HepG2 (cell line): ENCODE data around the gene CTDNEP1. TPM values are rescaled to one million over a fixed set of nuclear protein-coding genes. Genes with fewer than 3 reads are reported as not detected.

Experiments
- ELF3 ChIP-seq: IDR thresholded peaks from 2 replicates; pipeline ENCODE4 v1.6.1; 2016; ENCODE audit warnings: missing genetic modification reagents, missing compliant biosample characterization
- ETV5 ChIP-seq: IDR thresholded peaks from 2 replicates; pipeline ENCODE4 v1.6.1; 2018; ENCODE audit warnings: missing biosample characterization, missing genetic modification reagents, inconsistent platforms, borderline replicate concordance
- ETV6 ChIP-seq: sonication (generic); formaldehyde crosslinking; conservative IDR thresholded peaks from 2 replicates; pipeline ENCODE4 v1.4.0; 2020; ENCODE audit warnings: missing genetic modification reagents
- FOXC1 ChIP-seq: sonication (generic); formaldehyde crosslinking; IDR thresholded peaks from 2 replicates; pipeline ENCODE4 v1.8.0; 2022; ENCODE audit warnings: mild to moderate bottlenecking, missing genetic modification reagents, borderline replicate concordance
- GATA4 ChIP-seq: sonication (generic); IDR thresholded peaks from 2 replicates; pipeline ENCODE4 v1.6.1; 2016; ENCODE audit warnings: antibody characterized with exemption, low read depth, borderline replicate concordance
- HNF4G ChIP-seq, 2 experiments: sonication (generic) in 1 of 2; formaldehyde crosslinking in 1 of 2; IDR thresholded peaks; 2 replicates each; pipeline versions ENCODE4 v1.4.0 to v1.6.1; 2011 to 2020; ENCODE audit warnings: borderline replicate concordance in 2 of 2, low read depth in 2 of 2, mild to moderate bottlenecking in 2 of 2, low read length in 1 of 2, missing genetic modification reagents in 1 of 2, moderate library complexity in 1 of 2
- KAT7 ChIP-seq: IDR thresholded peaks from 2 replicates; pipeline ENCODE4 v1.6.1; 2018; ENCODE audit warnings: borderline replicate concordance, missing compliant biosample characterization
- NONO ChIP-seq, 2 experiments: fragments of 450-650 bp in 1 of 2; sonication (generic) in 1 of 2; formaldehyde crosslinking in 1 of 2; IDR thresholded peaks in 1 of 2; conservative IDR thresholded peaks in 1 of 2; 2 replicates each; pipeline versions ENCODE4 v1.6.1 to v1.8.0; 2017 to 2022; ENCODE audit warnings: mild to moderate bottlenecking in 1 of 2, missing genetic modification reagents in 1 of 2, moderate library complexity in 1 of 2
- NRL ChIP-seq: sonication (generic); formaldehyde crosslinking; IDR thresholded peaks from 2 replicates; pipeline ENCODE4 v1.5.0; 2020; ENCODE audit warnings: missing genetic modification reagents, mild to moderate bottlenecking, moderate library complexity, borderline replicate concordance
- RELA ChIP-seq: sonication (generic); formaldehyde crosslinking; IDR thresholded peaks from 2 replicates; pipeline ENCODE4 v1.4.0; 2020; ENCODE audit warnings: missing genetic modification reagents
- RXRA ChIP-seq: sonication (generic); formaldehyde crosslinking; IDR thresholded peaks from 2 replicates; pipeline ENCODE4 v1.5.1; 2020; ENCODE audit warnings: missing genetic modification reagents
- SALL1 ChIP-seq: sonication (generic); formaldehyde crosslinking; IDR thresholded peaks from 2 replicates; pipeline ENCODE4 v1.8.0; 2022; ENCODE audit warnings: mild to moderate bottlenecking, missing genetic modification reagents
- SOX13 ChIP-seq, 3 experiments: fragments of 450-650 bp in 1 of 3; sonication (generic) in 1 of 3; formaldehyde crosslinking in 1 of 3; IDR thresholded peaks in 2 of 3; conservative IDR thresholded peaks in 1 of 3; 2 replicates each; pipeline versions ENCODE4 v1.5.0 to v1.6.1; 2016 to 2020; ENCODE audit warnings: antibody characterized with exemption in 1 of 3, mild to moderate bottlenecking in 1 of 3, missing compliant biosample characterization in 1 of 3, missing genetic modification reagents in 1 of 3, moderate library complexity in 1 of 3
- SOX6 ChIP-seq, 2 experiments: fragments of 450-650 bp in 1 of 2; sonication (generic) in 1 of 2; formaldehyde crosslinking in 1 of 2; IDR thresholded peaks; 2 replicates each; pipeline versions ENCODE4 v1.4.0 to v1.6.1; 2017 to 2020; ENCODE audit warnings: antibody characterized with exemption in 1 of 2, mild to moderate bottlenecking in 1 of 2, missing genetic modification reagents in 1 of 2
- SP2 ChIP-seq: sonication (generic); formaldehyde crosslinking; IDR thresholded peaks from 2 replicates; pipeline ENCODE4 v1.5.1; 2020; ENCODE audit warnings: mild to moderate bottlenecking, missing genetic modification reagents
- TRIM24 ChIP-seq: sonication (generic); formaldehyde crosslinking; IDR thresholded peaks from 2 replicates; pipeline ENCODE4 v1.8.0; 2022; ENCODE audit warnings: mild to moderate bottlenecking, missing genetic modification reagents
- ZFYVE20 ChIP-seq: sonication (generic); formaldehyde crosslinking; IDR thresholded peaks from 2 replicates; pipeline ENCODE4 v1.8.0; 2023; ENCODE audit warnings: low read depth, mild to moderate bottlenecking, moderate library complexity, missing genetic modification reagents, borderline replicate concordance
- ZMAT3 ChIP-seq: sonication (generic); formaldehyde crosslinking; conservative IDR thresholded peaks from 2 replicates; pipeline ENCODE4 v1.7.0; 2021; ENCODE audit warnings: missing genetic modification reagents
- ZNF343 ChIP-seq: sonication (generic); formaldehyde crosslinking; IDR thresholded peaks from 2 replicates; pipeline ENCODE4 v1.4.0; 2020; ENCODE audit warnings: mild to moderate bottlenecking, missing genetic modification reagents
- ZNF598 ChIP-seq: sonication (generic); formaldehyde crosslinking; IDR thresholded peaks from 2 replicates; pipeline ENCODE4 v1.5.1; 2020; ENCODE audit warnings: mild to moderate bottlenecking, missing genetic modification reagents, borderline replicate concordance
- polyA plus RNA-seq, 8 experiments: library from polyadenylated mRNA; depleted of rRNA in 3 of 8; stranded (reverse) in 7 of 8; unstranded in 1 of 8; fragments of >200 nt; fragmentation: Illumina TruSeq in 4 of 8; extraction: Trizol in 4 of 8; gene quantifications; 2 replicates each; pipeline versions ENCODE4 v1.2.1 to v1.2.3, GENCODE V29; 2011 to 2016; ENCODE audit warnings: low read depth in 4 of 8, missing spikeins in 1 of 8, mixed read lengths in 1 of 8; ENCODE audit not compliant: insufficient read depth in 1 of 8
- total RNA-seq, 5 experiments: library from RNA; depleted of rRNA; stranded (reverse); fragments of >200 nt; fragmentation: Illumina TruSeq; extraction: Trizol; gene quantifications; 2 replicates each; pipeline ENCODE4 v1.2.3, GENCODE V29; 2016; ENCODE audit warnings: low read depth in 1 of 5
- TF ChIP-seq, protein P1 (sequence below): sonication (generic); formaldehyde crosslinking; conservative IDR thresholded peaks from 2 replicates; pipeline ENCODE4 v1.8.0; 2022; ENCODE audit warnings: low read depth, missing genetic modification reagents
- TF ChIP-seq, protein P2 (sequence below): sonication (generic); formaldehyde crosslinking; IDR thresholded peaks from 2 replicates; pipeline ENCODE4 v1.5.1; 2020; ENCODE audit warnings: missing genetic modification reagents, mild to moderate bottlenecking, borderline replicate concordance
- TF ChIP-seq, protein P3 (sequence below): IDR thresholded peaks from 2 replicates; pipeline ENCODE4 v1.6.1; 2018; ENCODE audit warnings: missing genetic modification reagents, mild to moderate bottlenecking, missing compliant biosample characterization

The CTDNEP1 gene
- total and polyA plus RNA-seq, 2 of the 13 experiments (the other 11 are each of a cell fraction or from before 2014, with no cell fraction given) = 19.8 to 118 TPM

DNA sequence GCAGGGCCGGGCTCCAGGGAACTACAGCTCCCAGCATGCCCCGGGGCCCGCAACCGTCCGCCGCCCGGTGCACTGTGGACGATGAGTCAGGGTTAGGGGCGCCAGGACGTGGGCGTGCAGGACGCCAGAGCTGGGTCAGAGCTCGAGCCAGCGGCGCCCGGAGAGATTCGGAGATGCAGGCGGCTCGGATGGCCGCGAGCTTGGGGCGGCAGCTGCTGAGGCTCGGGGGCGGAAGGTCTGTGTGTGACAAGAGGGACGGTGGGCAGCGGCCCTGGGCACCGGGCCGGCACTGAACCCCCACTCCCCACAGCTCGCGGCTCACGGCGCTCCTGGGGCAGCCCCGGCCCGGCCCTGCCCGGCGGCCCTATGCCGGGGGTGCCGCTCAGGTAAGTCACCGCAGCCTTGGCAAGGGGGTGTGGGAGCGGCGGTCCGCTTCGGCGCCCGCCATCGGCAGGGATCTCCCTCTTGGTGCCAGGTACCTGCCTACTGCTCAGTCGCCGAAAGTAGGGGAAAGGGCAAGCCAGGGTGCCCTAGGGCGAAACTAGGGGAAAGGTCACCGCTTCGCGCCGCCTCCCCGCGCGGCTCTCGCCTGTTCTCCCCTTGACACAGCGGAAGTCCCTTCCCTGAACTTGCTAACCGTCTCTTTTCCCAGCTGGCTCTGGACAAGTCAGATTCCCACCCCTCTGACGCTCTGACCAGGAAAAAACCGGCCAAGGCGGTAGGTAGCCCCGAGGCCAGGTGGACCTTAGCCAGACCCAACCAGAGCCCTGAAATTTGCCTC is 31.5 kb downstream of the CTDNEP1 start, which contains the start of the genes ACADVL and DLG4 (continued):
- TF ChIP-seq SOX6 (IDR thresholded peaks at IDR 0.05) = no peak
- no peak for TF ChIP-seq SOX6 (CRISPR knock-in tag; IDR thresholded peaks at IDR 0.05)
- TF ChIP-seq ZNF598 (CRISPR knock-in tag) = peak; percentile 92; the same call in 1 of the 2 replicates
- TF ChIP-seq ETV5 (CRISPR knock-in tag) = no peak; the same call in 1 of the 2 replicates
- no peak for TF ChIP-seq NONO (IDR thresholded peaks at IDR 0.05)
- TF ChIP-seq NONO (CRISPR knock-in tag; conservative IDR thresholded peaks at IDR 0.05) = peak; percentile 66
- TF ChIP-seq ZFYVE20 (CRISPR knock-in tag) = 0 out of 2 replicates have a peak, but pooled peaks have one; percentile 25
- TF ChIP-seq TRIM24 (CRISPR knock-in tag) = no peak
- TF ChIP-seq, protein P1, sequence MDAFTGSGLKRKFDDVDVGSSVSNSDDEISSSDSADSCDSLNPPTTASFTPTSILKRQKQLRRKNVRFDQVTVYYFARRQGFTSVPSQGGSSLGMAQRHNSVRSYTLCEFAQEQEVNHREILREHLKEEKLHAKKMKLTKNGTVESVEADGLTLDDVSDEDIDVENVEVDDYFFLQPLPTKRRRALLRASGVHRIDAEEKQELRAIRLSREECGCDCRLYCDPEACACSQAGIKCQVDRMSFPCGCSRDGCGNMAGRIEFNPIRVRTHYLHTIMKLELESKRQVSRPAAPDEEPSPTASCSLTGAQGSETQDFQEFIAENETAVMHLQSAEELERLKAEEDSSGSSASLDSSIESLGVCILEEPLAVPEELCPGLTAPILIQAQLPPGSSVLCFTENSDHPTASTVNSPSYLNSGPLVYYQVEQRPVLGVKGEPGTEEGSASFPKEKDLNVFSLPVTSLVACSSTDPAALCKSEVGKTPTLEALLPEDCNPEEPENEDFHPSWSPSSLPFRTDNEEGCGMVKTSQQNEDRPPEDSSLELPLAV (CRISPR knock-in tag) = no peak
- TF ChIP-seq ZMAT3 (CRISPR knock-in tag) = peak; percentile 70; the same call in 1 of the 2 replicates
- TF ChIP-seq KAT7 (CRISPR knock-in tag) = peak; percentile 43; the same call in 1 of the 2 replicates
- peak; percentile 69 for TF ChIP-seq GATA4
- no peak for TF ChIP-seq RELA (CRISPR knock-in tag)
- peak; percentile 64 for TF ChIP-seq SALL1 (CRISPR knock-in tag)
- peak; percentile 26; the same call in 1 of the 2 replicates for TF ChIP-seq SOX13 (IDR thresholded peaks at IDR 0.05)
- TF ChIP-seq SOX13 (CRISPR knock-in tag; conservative IDR thresholded peaks at IDR 0.05 in 1 of 2, IDR thresholded peaks at IDR 0.05 in 1 of 2) = peak in 1 of 2 experiments; percentile 5; a peak in 1 of 4 replicates
- TF ChIP-seq, protein P2, sequence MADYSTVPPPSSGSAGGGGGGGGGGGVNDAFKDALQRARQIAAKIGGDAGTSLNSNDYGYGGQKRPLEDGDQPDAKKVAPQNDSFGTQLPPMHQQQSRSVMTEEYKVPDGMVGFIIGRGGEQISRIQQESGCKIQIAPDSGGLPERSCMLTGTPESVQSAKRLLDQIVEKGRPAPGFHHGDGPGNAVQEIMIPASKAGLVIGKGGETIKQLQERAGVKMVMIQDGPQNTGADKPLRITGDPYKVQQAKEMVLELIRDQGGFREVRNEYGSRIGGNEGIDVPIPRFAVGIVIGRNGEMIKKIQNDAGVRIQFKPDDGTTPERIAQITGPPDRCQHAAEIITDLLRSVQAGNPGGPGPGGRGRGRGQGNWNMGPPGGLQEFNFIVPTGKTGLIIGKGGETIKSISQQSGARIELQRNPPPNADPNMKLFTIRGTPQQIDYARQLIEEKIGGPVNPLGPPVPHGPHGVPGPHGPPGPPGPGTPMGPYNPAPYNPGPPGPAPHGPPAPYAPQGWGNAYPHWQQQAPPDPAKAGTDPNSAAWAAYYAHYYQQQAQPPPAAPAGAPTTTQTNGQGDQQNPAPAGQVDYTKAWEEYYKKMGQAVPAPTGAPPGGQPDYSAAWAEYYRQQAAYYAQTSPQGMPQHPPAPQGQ (CRISPR knock-in tag) = no peak
- peak; percentile 25; the same call in 1 of the 2 replicates for TF ChIP-seq FOXC1
- TF ChIP-seq NRL (CRISPR knock-in tag) = peak; percentile 21; the same call in 1 of the 2 replicates
- peak; percentile 76; the same call in 1 of the 2 replicates for TF ChIP-seq ETV6 (CRISPR knock-in tag)
- TF ChIP-seq, protein P3, sequence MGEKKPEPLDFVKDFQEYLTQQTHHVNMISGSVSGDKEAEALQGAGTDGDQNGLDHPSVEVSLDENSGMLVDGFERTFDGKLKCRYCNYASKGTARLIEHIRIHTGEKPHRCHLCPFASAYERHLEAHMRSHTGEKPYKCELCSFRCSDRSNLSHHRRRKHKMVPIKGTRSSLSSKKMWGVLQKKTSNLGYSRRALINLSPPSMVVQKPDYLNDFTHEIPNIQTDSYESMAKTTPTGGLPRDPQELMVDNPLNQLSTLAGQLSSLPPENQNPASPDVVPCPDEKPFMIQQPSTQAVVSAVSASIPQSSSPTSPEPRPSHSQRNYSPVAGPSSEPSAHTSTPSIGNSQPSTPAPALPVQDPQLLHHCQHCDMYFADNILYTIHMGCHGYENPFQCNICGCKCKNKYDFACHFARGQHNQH (CRISPR knock-in tag) = peak; percentile 82
- TF ChIP-seq ELF3 (CRISPR knock-in tag) = peak; percentile 9; the same call in 1 of the 2 replicates
- peak; percentile 99 for TF ChIP-seq RXRA (CRISPR knock-in tag)
- TF ChIP-seq ZNF343 = peak; percentile 42; the same call in 1 of the 2 replicates
- TF ChIP-seq HNF4G (IDR thresholded peaks at IDR 0.05; ENCODE audit: borderline replicate concordance, low read depth, low read length) = peak; percentile 28; the same call in 1 of the 2 replicates
- TF ChIP-seq HNF4G (CRISPR knock-in tag; IDR thresholded peaks at IDR 0.05; ENCODE audit: borderline replicate concordance, low read depth) = no peak
- no peak for TF ChIP-seq SP2 (CRISPR knock-in tag)
